Kidney (tissue), 14 donors: Measurements from ENCODE around the gene UBE2F. TPM values are rescaled to one million over a fixed set of nuclear protein-coding genes. Genes with fewer than 3 reads are reported as not detected.
"Not testable (repeated sequence)": the region's sequence is repeated elsewhere in the genome, so short reads cannot be mapped to it uniquely, and the experiment has no call there.

ENCODE experiments used
- DNase-seq, 5 donors: peaks; one replicate each; pipeline ENCODE4 v3.0.0-alpha.2; 2013 to 2020
- FAIRE-seq: peaks from 2 replicates; lab custom pipeline; 2012; peaks lifted over from hg19 to GRCh38; lab: Jason Lieb, UNC
- H3K27ac ChIP-seq, 2 donors: one replicate each; pipeline ENCODE4 v1.7.0; 2013; ENCODE audit warnings: low read depth in 2 of 2, low read length in 2 of 2, inconsistent platforms in 1 of 2
- H3K27me3 ChIP-seq: one replicate; pipeline ENCODE4 v1.7.1; 2013; ENCODE audit warnings: low read length, inconsistent platforms; ENCODE audit not compliant: control insufficient read depth, insufficient read depth
- H3K36me3 ChIP-seq, 3 donors: one replicate each; pipeline versions ENCODE4 v1.7.0 to v1.7.1; 2013; ENCODE audit warnings: low read length in 3 of 3, control low read depth in 1 of 3, inconsistent platforms in 1 of 3; ENCODE audit not compliant: insufficient read depth in 3 of 3, control insufficient read depth in 2 of 3
- H3K4me1 ChIP-seq, 3 donors: one replicate each; pipeline versions ENCODE4 v1.7.0 to v1.7.1; 2013; ENCODE audit warnings: low read length in 3 of 3, inconsistent platforms in 1 of 3, low read depth in 1 of 3; ENCODE audit not compliant: control insufficient read depth in 2 of 3, insufficient read depth in 2 of 3
- H3K4me3 ChIP-seq, 3 donors: one replicate each; pipeline versions ENCODE4 v1.7.0 to v1.8.1; 2013; ENCODE audit warnings: low read length in 3 of 3, control low read depth in 1 of 3, inconsistent platforms in 1 of 3
- H3K9ac ChIP-seq, 3 donors: one replicate each; pipeline versions ENCODE4 v1.7.0 to v1.7.1; 2013; ENCODE audit warnings: low read length in 3 of 3, control low read depth in 1 of 3, inconsistent platforms in 1 of 3
- H3K9me3 ChIP-seq, 3 donors: one replicate each; pipeline versions ENCODE4 v1.7.0 to v1.7.1; 2013; ENCODE audit warnings: low read length in 3 of 3, control low read depth in 1 of 3, inconsistent platforms in 1 of 3; ENCODE audit not compliant: control insufficient read depth in 2 of 3, insufficient read depth in 1 of 3
- CTCF ChIP-seq: IDR thresholded peaks from 3 replicates; pipeline ENCODE4 v1.5.1; 2012; ENCODE audit warnings: mild to moderate bottlenecking, moderate library complexity, borderline replicate concordance; ENCODE audit not compliant: insufficient read depth; ENCODE audit errors: extremely low read depth
- intact Hi-C: fragments of 100-400 bp; cut with DNase I; formaldehyde crosslinking; loops from one replicate; pipeline ENCODE4 v1.11.1; 2022
- polyA plus RNA-seq: library from polyadenylated mRNA; stranded (reverse); fragments of 350-450 nt; fragmentation: Illumina TruSeq; extraction: RNeasy Lipid Tissue Mini Kit (QIAGEN cat#74804); gene quantifications from one replicate; pipeline ENCODE4 v1.2.3, GENCODE V29; 2014; ENCODE audit warnings: low read depth, low replicate concordance; ENCODE audit not compliant: insufficient read depth
- total RNA-seq: library from RNA; stranded (reverse); fragmentation: NEBNext Ultra II Directional; extraction: Animal tissue kit (Norgen Biotek cat#: 25700); gene quantifications from one replicate; pipeline ENCODE4 v1.2.1, GENCODE V29; 2021
- donor health status: control.
- donor health status: control.
- donor health status: control.
- donor health status: control.
- donor health status: control.
- donor health status: DM: yes; HTN: yes; CAD: no.
- donor health status: Normal renal cell carcinoma (clear cell type).

Gene UBE2F
- total and polyA plus RNA-seq, 2 donors from 2014 or later: 34.5 to 68.7 TPM

- intact Hi-C loops: no loop called here
- no peak overlapping the region for H3K9ac ChIP-seq
- H3K4me3 ChIP-seq: no peak overlapping the region
- H3K4me1 ChIP-seq: no peaks in the 10 kb centered on the region
- FAIRE-seq: no peak
- peaks cover 0 to 13% (median 4%) of the 10 kb centered on the region in 3 donors for H3K36me3 ChIP-seq
- H3K9me3 ChIP-seq: peaks cover 0 to 4% (median 0%) of the 10 kb centered on the region in 3 donors
- no peak overlapping the region for H3K27ac ChIP-seq
- TF ChIP-seq CTCF: no peak
- DNase-seq: no peak
- H3K27me3 ChIP-seq: no peaks in the 10 kb centered on the region
These were observed 80.0 kb downstream of the UBE2F start for GRCh38 chr2:238046725-238047270.

GRCh38 chr2:238053191-238053776, 86.5 kb downstream of the UBE2F start:
- Histone ChIP-seq H3K36me3 (no peaks in the 10 kb centered on the region), H3K27me3 (no peaks in the 10 kb centered on the region), H3K27ac (no peak overlapping the region), H3K9me3 (peaks cover 0 to 4% (median 0%) of the 10 kb centered on the region in 3 donors), H3K4me3 (no peak overlapping the region), H3K9ac (no peak overlapping the region), H3K4me1 (no peaks in the 10 kb centered on the region)
- intact Hi-C loops: no loop called here
- TF ChIP-seq CTCF: no peak
- DNase-seq: no peak
- FAIRE-seq: no peak

GRCh38 chr2:238055841-238056240, 89.0 kb downstream of the UBE2F start:
- intact Hi-C loops: no loop called here

GRCh38 chr2:238057696-238058575, 91.1 kb downstream of the UBE2F start:
- H3K27ac ChIP-seq, H3K4me3 ChIP-seq, H3K36me3 ChIP-seq, H3K27me3 ChIP-seq, H3K9me3 ChIP-seq, intact Hi-C loops, H3K4me1 ChIP-seq, DNase-seq, FAIRE-seq, H3K9ac ChIP-seq: not testable (repeated sequence)

More at GRCh38 chr2:238055841-238056240, 89.0 kb downstream of the UBE2F start:
- H3K27ac ChIP-seq: no peak overlapping the region
- no peak for FAIRE-seq
- no peaks in the 10 kb centered on the region for H3K36me3 ChIP-seq
- no peaks in the 10 kb centered on the region for H3K27me3 ChIP-seq
- no peak for TF ChIP-seq CTCF
- H3K9me3 ChIP-seq: no peaks in the 10 kb centered on the region
- H3K9ac ChIP-seq: no peak overlapping the region
- peaks cover 0 to 7% (median 5%) of the 10 kb centered on the region in 3 donors for H3K4me1 ChIP-seq
- DNase-seq: no peak
- H3K4me3 ChIP-seq: no peak overlapping the region
